ENCODE data around the gene ASTN2. TPM values are rescaled to one million over a fixed set of nuclear protein-coding genes. Genes with fewer than 3 reads are reported as not detected.

Gene ASTN2
- total RNA-seq, 2 donors from 2014 or later = 113 to 153 TPM

- H3K27me3 ChIP-seq (replicated peaks; ENCODE audit: insufficient read depth) = no peaks in the 10 kb centered on the region
- intact Hi-C loops (cut with DNase I) = no loop called here
- DNase-seq (ENCODE audit: low spot score) = no peak
- no peaks in the 10 kb centered on the region for H3K36me3 ChIP-seq
- H3K27ac ChIP-seq = no peak overlapping the region
- H3K9me3 ChIP-seq = no peaks in the 10 kb centered on the region
- no peak for TF ChIP-seq POLR2A (IDR thresholded peaks at IDR 0.05)
- TF ChIP-seq POLR2AphosphoS5 (IDR thresholded peaks at IDR 0.05) = no peak
- no peak for TF ChIP-seq CTCF (IDR thresholded peaks at IDR 0.05)
- 85% methylated on average over 2 of the region's 2 CpGs for WGBS
- H3K4me3 ChIP-seq = no peak overlapping the region
- no peaks in the 10 kb centered on the region for H3K4me1 ChIP-seq (replicated peaks)
Measured at GRCh38 chr9:117156144-117156688, 258.6 kb downstream of the ASTN2 start.

GRCh38 chr9:117153021-117153420 lies 261.8 kb downstream of the ASTN2 start:
- H3K4me1 ChIP-seq (replicated peaks) = no peaks in the 10 kb centered on the region
- H3K9me3 ChIP-seq = no peaks in the 10 kb centered on the region
- H3K27me3 ChIP-seq (replicated peaks; ENCODE audit: insufficient read depth) = no peaks in the 10 kb centered on the region
- intact Hi-C loops (cut with DNase I) = no loop called here
- WGBS = 80% methylated on average over 1 of the region's 1 CpG
- TF ChIP-seq POLR2AphosphoS5 (IDR thresholded peaks at IDR 0.05) (no peak), CTCF (IDR thresholded peaks at IDR 0.05) (no peak), POLR2A (IDR thresholded peaks at IDR 0.05) (no peak)
- DNase-seq (ENCODE audit: low spot score) = no peak
- H3K27ac ChIP-seq = no peak overlapping the region
- H3K36me3 ChIP-seq = no peaks in the 10 kb centered on the region
- H3K4me3 ChIP-seq = no peak overlapping the region

GRCh38 chr9:117151716-117152115 lies 263.1 kb downstream of the ASTN2 start:
- Histone ChIP-seq H3K4me3 (no peak overlapping the region), H3K9me3 (no peaks in the 10 kb centered on the region), H3K27me3 (replicated peaks; ENCODE audit: insufficient read depth) (no peaks in the 10 kb centered on the region), H3K27ac (no peak overlapping the region), H3K4me1 (replicated peaks) (no peaks in the 10 kb centered on the region), H3K36me3 (no peaks in the 10 kb centered on the region)
- TF ChIP-seq POLR2A (IDR thresholded peaks at IDR 0.05) = no peak
- intact Hi-C loops (cut with DNase I) = no loop called here
- DNase-seq (ENCODE audit: low spot score) = no peak
- WGBS = 96% methylated on average over 2 of the region's 2 CpGs

GRCh38 chr9:117149996-117150395 lies 264.9 kb downstream of the ASTN2 start:
- intact Hi-C loops (cut with DNase I) = no loop called here
- 93% methylated on average over 4 of the region's 4 CpGs for WGBS
- no peak overlapping the region for H3K27ac ChIP-seq
- H3K4me1 ChIP-seq (replicated peaks) = no peaks in the 10 kb centered on the region
- no peaks in the 10 kb centered on the region for H3K27me3 ChIP-seq (replicated peaks; ENCODE audit: insufficient read depth)
- H3K36me3 ChIP-seq = no peaks in the 10 kb centered on the region
- H3K9me3 ChIP-seq = no peaks in the 10 kb centered on the region
- TF ChIP-seq POLR2A (IDR thresholded peaks at IDR 0.05) (no peak), CTCF (IDR thresholded peaks at IDR 0.05) (no peak), POLR2AphosphoS5 (IDR thresholded peaks at IDR 0.05) (no peak)
- no peak overlapping the region for H3K4me3 ChIP-seq
- no peak for DNase-seq (ENCODE audit: low spot score)

- DNase-seq (ENCODE audit: low spot score) = no peak
- Histone ChIP-seq H3K36me3 (no peaks in the 10 kb centered on the region), H3K4me1 (replicated peaks) (no peaks in the 10 kb centered on the region), H3K4me3 (no peak overlapping the region), H3K27ac (no peak overlapping the region), H3K27me3 (replicated peaks; ENCODE audit: insufficient read depth) (no peaks in the 10 kb centered on the region), H3K9me3 (no peaks in the 10 kb centered on the region)
- WGBS = 86% methylated on average over 7 of the region's 7 CpGs
- TF ChIP-seq POLR2A (IDR thresholded peaks at IDR 0.05) (no peak), CTCF (IDR thresholded peaks at IDR 0.05) (no peak), POLR2AphosphoS5 (IDR thresholded peaks at IDR 0.05) (no peak)
- intact Hi-C loops (cut with DNase I) = no loop called here
Measured at GRCh38 chr9:117145811-117146490, 268.9 kb downstream of the ASTN2 start.

Measured in prostate gland (tissue), 2 donors.